CD14-positive monocyte (primary cell): Measurements from ENCODE around the gene PAGR1. TPM values are rescaled to one million over a fixed set of nuclear protein-coding genes. Genes with fewer than 3 reads are reported as not detected.
A peak's percentile ranks its signal among the peaks of the same experiment; 100 is the strongest.

Experiments used
- DNase-seq, 3 donors: peaks; one replicate each; pipeline ENCODE4 v3.0.0-alpha.2; 2011 to 2022
- H2AFZ ChIP-seq: 2 replicates; pipeline ENCODE4 v1.6.0; 2012; ENCODE audit warnings: mild to moderate bottlenecking, low read depth, low read length, inconsistent platforms; ENCODE audit not compliant: insufficient read depth, poor library complexity, severe bottlenecking
- H3K27ac ChIP-seq, 2 donors: 1 replicate in 1 of 2; 2 replicates in 1 of 2; pipeline ENCODE4 v1.5.1; 2012 to 2013; ENCODE audit warnings: low read length in 2 of 2, control low read depth in 1 of 2, inconsistent platforms in 1 of 2, low read depth in 1 of 2, mild to moderate bottlenecking in 1 of 2
- H3K27me3 ChIP-seq, 2 donors: one replicate each; pipeline versions ENCODE4 v1.6.0 to v1.6.1; 2011 to 2013; ENCODE audit warnings: low read length in 2 of 2; ENCODE audit not compliant: control insufficient read depth in 2 of 2, insufficient read depth in 2 of 2
- H3K36me3 ChIP-seq, 2 donors: replicated peaks in 1 of 2; 1 replicate in 1 of 2; 2 replicates in 1 of 2; pipeline versions ENCODE4 v1.5.1 to v1.6.1; 2012 to 2013; ENCODE audit warnings: low read length in 2 of 2, control low read depth in 1 of 2, inconsistent platforms in 1 of 2, mild to moderate bottlenecking in 1 of 2; ENCODE audit not compliant: insufficient read depth in 2 of 2, control insufficient read depth in 1 of 2
- H3K4me1 ChIP-seq, 2 donors: 1 replicate in 1 of 2; 2 replicates in 1 of 2; pipeline versions ENCODE4 v1.5.1 to v1.6.1; 2012 to 2013; ENCODE audit warnings: low read length in 2 of 2, control low read depth in 1 of 2, inconsistent platforms in 1 of 2, mild to moderate bottlenecking in 1 of 2, moderate library complexity in 1 of 2; ENCODE audit not compliant: insufficient read depth in 2 of 2, control insufficient read depth in 1 of 2
- H3K4me2 ChIP-seq: replicated peaks from 2 replicates; pipeline ENCODE3; 2012; ENCODE audit warnings: low read length, moderate library complexity, mild to moderate bottlenecking; ENCODE audit not compliant: poor library complexity, severe bottlenecking; ENCODE audit errors: extremely low read depth
- H3K4me3 ChIP-seq, 3 experiments: fragments of 200-600 bp in 1 of 3; sonication (generic) in 1 of 3; replicated peaks in 1 of 3; 1 replicate in 2 of 3; 2 replicates in 1 of 3; pipeline ENCODE4 v1.5.1; 2011 to 2013; ENCODE audit warnings: low read length in 3 of 3, mild to moderate bottlenecking in 3 of 3, control low read depth in 2 of 3, low read depth in 2 of 3, inconsistent platforms in 1 of 3, moderate library complexity in 1 of 3
- H3K79me2 ChIP-seq: 2 replicates; pipeline ENCODE4 v1.6.0; 2012; ENCODE audit warnings: mild to moderate bottlenecking, control low read depth, inconsistent platforms, low read length, moderate library complexity; ENCODE audit not compliant: insufficient read depth
- H3K9ac ChIP-seq: 2 replicates; pipeline ENCODE4 v1.6.0; 2017; ENCODE audit warnings: low read length, mild to moderate bottlenecking; ENCODE audit not compliant: insufficient read depth, poor library complexity, severe bottlenecking
- H3K9me3 ChIP-seq, 2 donors: replicated peaks in 1 of 2; 1 replicate in 1 of 2; 2 replicates in 1 of 2; pipeline versions ENCODE4 v1.5.1 to v1.6.1; 2012 to 2013; ENCODE audit warnings: low read length in 2 of 2, control low read depth in 1 of 2; ENCODE audit not compliant: control insufficient read depth in 1 of 2, insufficient read depth in 1 of 2
- H4K20me1 ChIP-seq: 2 replicates; pipeline ENCODE4 v1.6.0; 2012; ENCODE audit warnings: mild to moderate bottlenecking, low read length, control low read depth, moderate library complexity; ENCODE audit not compliant: insufficient read depth
- H3K27ac Mint-ChIP-seq, 7 donors: one replicate each; pipeline ENCODE4 v1.8.0; 2020; ENCODE audit warnings: mild to moderate bottlenecking in 7 of 7, mixed read lengths in 7 of 7, moderate library complexity in 6 of 7, inconsistent platforms in 2 of 7
- H3K27me3 Mint-ChIP-seq, 3 donors: one replicate each; pipeline ENCODE4 v1.8.0; 2021 to 2022; ENCODE audit warnings: low read depth in 3 of 3, mild to moderate bottlenecking in 3 of 3, mixed read lengths in 3 of 3, moderate library complexity in 3 of 3, inconsistent platforms in 1 of 3
- H3K36me3 Mint-ChIP-seq, 2 donors: one replicate each; pipeline ENCODE4 v1.8.0; 2020; ENCODE audit warnings: mixed read lengths in 2 of 2, inconsistent platforms in 1 of 2, mild to moderate bottlenecking in 1 of 2
- H3K4me1 Mint-ChIP-seq: one replicate; pipeline ENCODE4 v1.8.0; 2020; ENCODE audit warnings: mild to moderate bottlenecking, mixed read lengths
- H3K4me3 Mint-ChIP-seq, 2 donors: one replicate each; pipeline ENCODE4 v1.8.0; 2020; ENCODE audit warnings: mild to moderate bottlenecking in 2 of 2, mixed read lengths in 2 of 2, moderate library complexity in 1 of 2
- H3K9me3 Mint-ChIP-seq, 7 donors: one replicate each; pipeline ENCODE4 v1.8.0; 2020 to 2022; ENCODE audit warnings: mixed read lengths in 7 of 7, mild to moderate bottlenecking in 6 of 7, moderate library complexity in 6 of 7, inconsistent platforms in 2 of 7
- CTCF ChIP-seq: fragments of 200-600 bp; IDR thresholded peaks from one replicate; pipeline ENCODE4 v1.8.0; 2022; ENCODE audit warnings: antibody characterized with exemption, mild to moderate bottlenecking
- WGBS: methylation state at CpG from one replicate; pipeline ENCODE4 v1.1.5; 2013; ENCODE audit warnings: missing lambda C conversion rate; ENCODE audit not compliant: insufficient coverage; 5-methylcytosine and 5-hydroxymethylcytosine counted together
- intact Hi-C, 2 donors: fragments of 100-400 bp; cut with micrococcal nuclease; formaldehyde crosslinking; loops; one replicate each; pipeline versions ENCODE4 v1.15.0 to v1.15.1; 2023
- polyA plus RNA-seq, 3 donors: library from polyadenylated mRNA; depleted of rRNA in 1 of 3; unstranded in 2 of 3; stranded (reverse) in 1 of 3; fragments of 300-500 nt in 2 of 3; fragments of >200 nt in 1 of 3; fragmentation: Illumina TruSeq in 2 of 3; gene quantifications; 1 replicate in 2 of 3; 2 replicates in 1 of 3; pipeline ENCODE4 v1.2.3, GENCODE V29; 2012 to 2021

PAGR1 gene
- polyA plus RNA-seq, 3 donors, result 12.6 to 43.4 (median 36.3) TPM

- peak overlapping the region; percentile 66 for H3K9ac ChIP-seq
- peaks cover 87% of the 10 kb centered on the region for H4K20me1 ChIP-seq
- peak overlapping the region; percentile 96 to 98 for H3K4me3 Mint-ChIP-seq
- peaks cover 25 to 43% of the 10 kb centered on the region in 2 donors for H3K36me3 Mint-ChIP-seq
- WGBS, result 74% methylated on average over 7 of the region's 7 CpGs
- peaks cover 16 to 35% of the 10 kb centered on the region in 2 donors for H3K36me3 ChIP-seq
- H3K4me2 ChIP-seq, result peak overlapping the region; percentile 97
- no peaks in the 10 kb centered on the region for H3K27me3 ChIP-seq
- H3K27ac ChIP-seq, result peak overlapping the region; percentile 44 to 88
- peaks cover 0 to 1% (median 0%) of the 10 kb centered on the region in 7 donors for H3K9me3 Mint-ChIP-seq
- TF ChIP-seq CTCF, result no peak
- no peak overlapping the region for H2AFZ ChIP-seq
- peaks cover 0 to 1% (median 0%) of the 10 kb centered on the region in 3 donors for H3K27me3 Mint-ChIP-seq
- H3K9me3 ChIP-seq, result no peaks in the 10 kb centered on the region
- peaks cover 50 to 57% of the 10 kb centered on the region in 2 donors for H3K4me1 ChIP-seq
- H3K27ac Mint-ChIP-seq, result peak overlapping the region in 6 of 7 donors; percentile 90 to 96 (median 92)
- DNase-seq, result no peak
- H3K79me2 ChIP-seq, result peaks cover 94% of the 10 kb centered on the region
- H3K4me3 ChIP-seq, result peak overlapping the region; percentile 69 to 99 (median 80)
- H3K4me1 Mint-ChIP-seq, result peaks cover 67% of the 10 kb centered on the region
- intact Hi-C loops, result loop anchor here in 1 of 2 donors (5.0 kb wide), 1 partner anchor 41 kb away; the partner anchor contains the start of gene CDIPT
Measured at GRCh38 chr16:29821643-29822115, 5.7 kb downstream of the PAGR1 start.

- no peak overlapping the region for H3K4me3 Mint-ChIP-seq
- peaks cover 6 to 25% of the 10 kb centered on the region in 2 donors for H3K36me3 ChIP-seq
- no peak for DNase-seq
- no peaks in the 10 kb centered on the region for H3K27me3 ChIP-seq
- H3K27ac Mint-ChIP-seq, result no peak overlapping the region
- H3K4me1 Mint-ChIP-seq, result peaks cover 47% of the 10 kb centered on the region
- H3K27me3 Mint-ChIP-seq, result no peaks in the 10 kb centered on the region
- H3K9me3 ChIP-seq, result no peaks in the 10 kb centered on the region
- intact Hi-C loops, result loop anchor here in 1 of 2 donors (5.0 kb wide), 1 partner anchor 38 kb away; the partner anchor contains the start of gene CDIPT
- H3K9ac ChIP-seq, result no peak overlapping the region
- H4K20me1 ChIP-seq, result peaks cover 100% of the 10 kb centered on the region
- peaks cover 92% of the 10 kb centered on the region for H3K79me2 ChIP-seq
- peaks cover 30 to 32% of the 10 kb centered on the region in 2 donors for H3K4me1 ChIP-seq
- H3K4me3 ChIP-seq, result no peak overlapping the region
- H3K27ac ChIP-seq, result no peak overlapping the region
- H3K36me3 Mint-ChIP-seq, result peaks cover 15 to 32% of the 10 kb centered on the region in 2 donors
- TF ChIP-seq CTCF, result no peak
- WGBS, result no CpG with 5 or more reads among the region's 7 CpGs
- no peaks in the 10 kb centered on the region for H3K9me3 Mint-ChIP-seq
- H2AFZ ChIP-seq, result no peak overlapping the region
- no peak overlapping the region for H3K4me2 ChIP-seq
Measured at GRCh38 chr16:29824589-29825144, 8.7 kb downstream of the PAGR1 start.
